NCI-H226 (cell line): Measurements from ENCODE around the gene CHST13.
A peak's percentile ranks its signal among the peaks of the same experiment; 100 is the strongest.
"Not testable (repeated sequence)": the region's sequence is repeated elsewhere in the genome, so short reads cannot be mapped to it uniquely, and the experiment has no call there.

Source experiments
- DNase-seq: peaks from one replicate; pipeline ENCODE4 v3.0.0-alpha.2; 2015

CHST13 gene

GRCh38 chr3:126527006-126527405 is 3.1 kb downstream of the CHST13 start:
- DNase-seq: no peak

GRCh38 chr3:126527455-126528211 is 3.7 kb downstream of the CHST13 start:
- no peak for DNase-seq

- no peak for DNase-seq
Measured at GRCh38 chr3:126528419-126528799, 4.5 kb downstream of the CHST13 start.

GRCh38 chr3:126528800-126529541 is 5.0 kb downstream of the CHST13 start:
- no peak for DNase-seq

DNA sequence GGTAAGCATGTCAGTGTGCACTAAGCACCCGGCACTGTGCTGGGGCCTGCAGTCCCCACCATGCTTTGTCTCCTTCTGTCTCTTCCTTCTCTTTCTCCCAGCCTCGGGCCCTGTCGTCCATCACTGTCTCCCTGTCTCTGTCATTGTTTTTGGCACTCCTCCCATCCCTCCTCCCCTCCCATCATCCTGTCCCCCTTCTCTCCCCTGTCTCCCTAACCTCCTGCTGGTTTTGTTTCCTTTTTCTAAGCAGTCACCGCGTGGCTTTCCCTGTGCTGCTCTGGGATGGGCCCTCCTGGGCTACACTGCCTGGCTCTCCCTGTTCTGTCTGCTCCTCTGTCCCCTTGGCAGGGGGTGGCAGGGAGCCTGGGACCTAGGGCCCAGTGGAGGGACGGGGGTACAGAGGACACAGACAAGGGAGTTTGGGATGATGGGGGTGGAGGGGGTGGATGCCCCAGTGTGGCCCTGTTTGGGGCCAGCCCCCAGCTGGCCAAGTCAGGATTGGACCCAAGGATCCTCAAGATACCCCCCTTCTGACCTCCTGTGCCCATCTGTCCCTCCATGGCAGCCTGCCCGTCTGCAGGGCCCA is 5.7 kb downstream of the CHST13 start:
- no peak for DNase-seq

DNA sequence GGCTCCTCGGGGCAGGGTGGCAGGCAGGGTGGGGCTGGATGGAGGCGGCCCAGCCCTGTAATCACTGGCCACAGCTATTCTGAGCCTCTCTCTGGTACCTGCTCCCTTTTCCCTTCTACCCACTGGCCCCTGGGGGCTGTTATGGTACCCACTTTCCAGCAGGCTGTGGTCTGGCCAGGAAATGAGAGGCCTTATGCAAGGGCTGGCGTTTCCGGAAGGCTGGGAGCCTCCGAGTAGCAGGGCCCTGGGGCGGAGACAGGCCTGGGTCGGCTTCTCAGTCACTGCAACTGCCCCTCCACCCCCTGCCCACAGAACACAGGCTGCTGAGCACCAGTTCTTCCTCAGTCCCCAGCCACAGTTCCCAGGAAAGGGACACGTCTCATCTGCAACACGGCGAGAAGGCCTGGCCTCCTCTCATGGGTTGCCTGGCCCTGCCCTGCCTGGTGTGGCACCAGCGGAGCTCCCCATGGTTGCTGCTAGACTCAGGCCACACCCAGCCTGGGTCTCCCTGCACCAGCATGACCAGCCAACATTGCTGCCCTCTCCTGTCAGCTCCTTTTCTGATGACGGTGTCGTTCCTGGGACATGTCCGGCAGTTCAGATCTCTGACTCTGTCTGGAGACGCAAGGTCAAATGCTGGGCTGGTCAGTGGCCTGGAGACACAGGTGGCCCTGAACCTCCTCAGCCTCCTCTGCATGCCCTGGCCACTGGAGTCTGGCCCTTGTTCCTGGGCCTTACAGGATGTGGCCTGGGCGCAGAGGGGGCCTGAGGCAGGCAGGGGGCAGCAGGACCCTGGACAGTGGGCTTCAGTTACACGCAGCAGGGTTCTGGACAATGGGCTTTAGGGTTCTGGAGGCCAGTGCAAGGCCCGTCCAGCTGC is 6.5 kb downstream of the CHST13 start:
- no peak for DNase-seq

DNA sequence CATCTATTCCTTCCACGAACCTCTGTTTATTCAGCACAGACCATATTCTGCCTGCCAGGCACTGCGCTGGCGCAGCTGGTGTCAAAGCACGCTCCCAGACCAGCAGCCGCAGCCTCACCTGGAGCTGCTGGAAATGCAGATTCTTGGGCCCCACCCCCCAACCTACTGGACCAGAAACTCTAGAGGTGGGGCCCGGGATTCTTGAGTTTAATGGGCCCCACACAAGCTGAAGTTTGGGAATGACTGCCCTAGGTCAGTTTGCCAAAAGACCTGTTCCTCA is 7.0 kb downstream of the CHST13 start:
- DNase-seq: no peak

DNA sequence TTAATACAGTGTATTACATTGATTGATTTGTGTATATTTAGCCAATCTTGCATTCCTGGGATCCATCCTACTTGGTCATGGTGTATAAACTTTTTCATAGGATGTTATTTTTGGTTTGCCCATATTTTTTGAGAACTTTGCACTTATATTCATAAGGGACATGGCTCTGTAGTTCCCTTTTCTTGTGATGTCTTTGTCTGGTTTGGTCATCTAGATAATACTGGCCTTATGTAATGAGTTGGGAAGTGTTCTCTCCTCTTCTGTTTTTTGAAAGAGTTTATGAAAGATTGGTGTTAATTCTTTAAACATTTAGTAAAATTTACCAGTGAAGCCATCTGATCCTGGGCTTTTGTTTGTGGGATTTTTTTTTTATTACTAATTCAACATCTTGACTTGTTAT is 9.6 kb downstream of the CHST13 start:
- no peak for DNase-seq

DNA sequence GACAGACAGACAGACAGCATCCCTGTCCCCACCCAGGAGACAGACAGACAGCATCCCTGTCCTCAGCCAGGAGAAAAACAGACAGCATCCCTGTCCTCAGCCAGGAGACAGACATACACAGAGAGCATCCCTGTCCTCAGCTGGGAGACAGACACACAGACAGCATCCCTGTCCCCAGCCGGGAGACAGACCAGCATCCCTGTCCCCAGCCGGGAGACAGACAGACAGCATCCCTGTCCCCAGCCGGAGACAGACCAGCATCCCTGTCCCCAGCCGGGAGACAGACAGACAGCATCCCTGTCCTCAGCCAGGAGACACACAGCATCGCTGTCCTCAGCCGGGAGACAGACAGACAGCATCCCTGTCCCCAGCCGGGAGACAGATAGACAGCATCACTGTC is 10.8 kb downstream of the CHST13 start:
- DNase-seq: not testable (repeated sequence)

DNA sequence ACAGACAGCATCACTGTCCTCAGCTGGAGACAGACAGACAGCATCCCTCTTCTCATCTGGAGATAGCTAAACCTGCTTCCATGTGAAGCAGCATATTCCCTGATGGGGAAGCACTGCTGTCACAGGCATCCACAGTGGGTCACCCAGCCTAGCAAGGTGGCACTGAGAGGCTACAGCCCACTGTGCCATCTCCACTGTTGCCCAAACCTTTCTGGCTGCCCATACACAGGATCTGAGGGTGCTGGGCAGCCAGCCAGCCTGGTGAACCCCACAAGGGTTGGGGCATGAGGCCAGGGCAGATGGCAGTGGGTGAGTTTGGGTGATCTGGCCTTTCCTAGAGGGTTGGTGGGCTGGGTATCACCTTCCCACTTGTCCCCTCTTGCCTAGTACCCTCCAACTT is 11.7 kb downstream of the CHST13 start:
- no peak for DNase-seq

GRCh38 chr3:126536126-126536525 is 12.2 kb downstream of the CHST13 start:
- no peak for DNase-seq

DNA sequence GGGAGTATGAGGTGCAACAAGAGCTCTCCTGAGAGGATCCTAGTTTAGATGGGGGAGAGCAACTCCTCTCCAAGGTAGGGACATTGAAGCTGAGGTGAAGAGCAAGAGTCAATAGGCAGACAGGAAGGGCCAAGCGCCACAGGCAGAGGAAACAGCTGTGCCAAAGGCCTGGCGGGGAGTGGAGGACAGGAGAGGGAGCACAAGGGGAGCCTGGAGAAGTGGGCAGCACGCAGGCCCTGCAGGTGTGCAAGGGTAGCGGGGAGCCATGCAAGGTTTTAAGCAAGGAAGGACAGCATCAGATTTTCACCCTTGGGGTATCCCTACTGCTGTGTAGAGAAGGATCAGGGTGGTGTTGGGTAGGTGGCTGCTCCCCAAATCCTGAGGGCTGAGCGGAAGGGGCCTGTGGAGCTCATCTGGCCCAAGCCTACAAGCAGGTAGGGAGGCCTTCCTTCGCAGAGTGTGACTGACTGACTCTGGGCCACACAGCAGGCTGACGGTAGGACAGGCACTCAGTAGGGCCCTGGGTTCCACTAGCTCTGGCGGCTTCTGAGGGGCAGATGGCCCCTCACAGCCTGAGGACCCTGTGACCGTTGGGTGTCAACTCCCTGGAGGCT is 13.3 kb downstream of the CHST13 start:
- no peak for DNase-seq

DNA sequence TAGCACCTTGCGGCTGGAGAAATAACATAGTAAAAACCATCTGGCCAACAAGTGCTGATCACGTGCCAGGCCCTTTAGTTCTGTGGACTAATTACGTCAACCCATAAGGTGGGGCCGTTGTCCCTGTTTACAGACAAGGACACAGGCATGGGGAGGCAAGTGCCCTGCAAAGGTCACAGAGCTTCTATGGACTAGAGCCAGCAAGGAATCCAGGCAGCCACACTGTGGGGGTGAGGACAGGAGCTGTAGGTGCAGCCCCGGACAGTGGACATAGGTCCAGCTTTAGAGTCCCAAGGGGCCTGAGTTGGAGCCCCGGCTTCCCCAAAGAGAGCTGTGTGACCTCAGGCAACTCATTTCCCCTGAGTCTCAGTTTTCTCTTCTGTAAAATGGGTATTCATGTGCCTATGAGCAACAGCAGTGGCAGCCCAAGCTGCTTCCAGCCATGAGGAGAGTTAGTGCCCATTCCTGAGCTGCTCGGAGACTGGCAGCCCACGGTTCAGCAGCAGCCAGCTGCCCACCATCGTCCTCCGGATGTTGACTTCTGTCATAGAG is 13.9 kb downstream of the CHST13 start:
- no peak for DNase-seq

DNA sequence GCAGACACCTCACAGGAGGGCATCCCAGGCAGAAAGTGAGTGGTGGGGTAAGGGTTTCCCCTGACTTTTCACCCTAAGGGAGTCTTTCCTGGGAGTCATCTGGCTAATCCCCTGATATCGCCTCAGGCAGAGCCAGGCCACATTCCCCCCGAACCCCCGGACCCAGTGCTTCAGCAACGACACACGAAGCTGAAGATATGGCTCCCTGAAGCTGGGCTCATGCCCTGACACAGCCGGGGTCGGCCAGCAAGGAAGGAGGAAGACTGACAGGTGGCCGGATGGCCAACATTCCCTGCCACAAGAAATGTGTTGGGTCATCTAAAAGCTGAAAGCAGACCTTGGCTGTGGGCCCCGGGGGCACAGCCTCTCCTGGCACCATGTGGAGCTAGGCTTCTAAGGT is 14.4 kb downstream of the CHST13 start:
- DNase-seq: no peak

DNA sequence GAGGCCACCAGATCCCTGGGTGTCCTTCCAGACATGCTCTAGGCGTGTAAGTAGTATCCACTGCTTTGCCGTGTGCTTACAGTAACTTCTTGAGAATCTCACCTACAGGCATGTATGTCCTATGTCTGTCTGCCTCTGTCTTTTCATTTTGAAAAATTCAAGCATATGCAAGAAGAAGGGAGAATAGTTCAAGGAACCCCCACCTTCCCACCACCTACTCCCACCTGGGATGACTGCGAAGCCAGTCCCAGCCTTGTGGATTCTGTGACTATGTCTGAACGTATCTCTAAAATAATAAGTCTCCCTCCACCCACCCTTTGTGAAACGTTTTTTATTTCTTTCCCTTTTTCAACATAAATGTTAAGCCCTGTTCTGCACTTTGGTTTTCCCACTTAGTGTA is 15.0 kb downstream of the CHST13 start:
- DNase-seq: no peak

- DNase-seq: no peak
Measured at GRCh38 chr3:126539558-126540250, 15.7 kb downstream of the CHST13 start.

GRCh38 chr3:126540342-126540849 is 16.4 kb downstream of the CHST13 start:
- peak; percentile 92 for DNase-seq

DNA sequence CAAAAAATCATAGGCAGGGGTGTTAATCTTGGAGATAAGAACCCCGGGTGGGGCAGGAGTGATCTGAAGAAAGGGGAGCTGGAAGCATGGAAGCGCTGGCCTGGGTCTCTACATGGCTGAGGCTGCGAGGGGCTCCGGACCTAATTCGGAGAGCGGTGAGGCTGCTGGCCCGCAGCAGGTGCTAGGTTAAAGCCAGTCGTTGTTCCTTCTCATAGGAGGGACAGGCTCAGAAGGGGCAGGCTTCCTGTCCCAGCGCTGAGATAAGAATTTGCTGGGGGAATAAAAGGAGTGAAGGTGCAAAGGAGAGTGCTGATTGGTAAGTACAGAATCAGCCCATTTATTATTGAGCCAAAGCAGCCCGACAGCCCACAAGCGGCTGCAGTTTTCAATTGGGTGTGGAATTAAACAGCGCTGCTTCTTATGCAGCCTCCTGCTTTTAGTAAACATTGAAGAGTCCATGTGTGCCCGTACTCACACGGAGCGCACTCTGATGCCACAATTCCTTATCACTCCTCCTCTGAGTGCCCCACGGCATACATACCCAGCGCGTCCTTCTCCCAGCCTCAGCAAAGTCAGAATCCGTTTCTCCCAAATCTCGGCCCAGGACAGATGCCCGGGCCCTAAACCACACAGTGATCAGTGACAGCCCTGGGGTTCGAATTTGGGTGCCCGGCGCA is 17.1 kb downstream of the CHST13 start:
- no peak for DNase-seq

GRCh38 chr3:126541628-126542339 is 17.8 kb downstream of the CHST13 start:
- DNase-seq: no peak
